CD4-positive, alpha-beta T cell treated with Interleukin-6 at 100 ng/mL for 8 hours (primary cell): ENCODE measurements around the gene OR56A5.

Experiments used
- DNase-seq: peaks from one replicate; pipeline ENCODE4 v3.0.0-alpha.2; 2020; ENCODE audit warnings: mixed read lengths, low spot score

The OR56A5 gene

DNA sequence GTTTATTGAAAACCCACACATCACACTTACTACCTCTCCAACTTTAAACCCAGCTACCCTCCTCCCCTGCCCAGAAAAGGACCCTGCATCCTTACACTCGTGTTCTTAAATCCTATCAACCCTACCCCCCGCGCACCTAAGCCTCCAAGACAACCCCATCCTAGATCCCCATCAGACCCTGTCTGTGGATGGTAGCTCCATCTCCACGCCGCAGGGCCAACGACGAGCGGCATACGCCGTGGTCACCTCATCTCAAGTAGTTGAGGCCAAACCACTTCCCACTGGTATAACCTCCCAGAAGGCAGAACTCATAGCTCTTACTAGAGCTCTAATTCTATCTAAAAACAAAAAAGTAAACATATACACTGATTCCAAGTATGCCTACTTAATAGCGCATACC is 35.6 kb downstream of the OR56A5 start:
- DNase-seq, result no peak

DNA sequence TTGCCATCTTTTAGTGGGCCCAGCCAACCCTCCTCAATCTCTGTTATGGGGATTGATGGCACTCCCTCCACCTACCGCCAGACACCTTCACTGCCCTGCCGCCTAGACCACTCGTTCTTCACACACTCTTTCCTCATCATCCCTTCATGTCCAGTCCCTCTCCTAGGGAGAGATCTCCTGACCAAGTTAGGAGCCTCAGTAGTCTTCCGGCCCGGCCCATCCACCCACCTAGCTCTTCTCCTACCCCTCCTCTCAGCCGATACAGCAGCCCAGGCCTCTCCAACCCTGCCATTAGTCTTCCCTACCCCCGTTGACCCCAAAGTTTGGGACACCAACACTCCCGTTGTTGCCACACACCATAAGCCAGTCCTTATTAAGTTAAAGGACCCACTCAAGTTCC is 37.2 kb downstream of the OR56A5 start:
- no peak for DNase-seq

DNA sequence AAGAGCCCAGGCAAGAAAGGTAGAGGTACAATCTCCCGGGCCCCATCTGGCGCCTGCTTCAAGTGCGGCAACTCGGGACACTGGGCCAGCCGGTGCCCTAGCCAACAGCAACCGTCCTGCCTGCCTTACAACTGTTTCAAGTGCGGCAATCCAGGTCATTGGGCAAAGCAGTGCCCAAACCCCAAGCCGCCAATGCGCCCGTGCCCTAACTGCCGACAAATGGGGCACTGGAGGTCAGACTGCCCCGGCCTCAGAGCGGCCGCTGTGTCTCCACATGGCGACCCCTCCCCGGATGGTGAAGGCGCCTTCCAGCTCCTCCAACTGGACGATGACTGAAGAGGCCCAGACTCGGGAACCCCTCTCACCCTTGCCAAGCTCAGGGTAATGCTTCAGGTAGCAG is 37.7 kb downstream of the OR56A5 start:
- DNase-seq, result no peak

GRCh38 chr11:5929571-5930368 is 38.5 kb downstream of the OR56A5 start:
- no peak for DNase-seq

DNA sequence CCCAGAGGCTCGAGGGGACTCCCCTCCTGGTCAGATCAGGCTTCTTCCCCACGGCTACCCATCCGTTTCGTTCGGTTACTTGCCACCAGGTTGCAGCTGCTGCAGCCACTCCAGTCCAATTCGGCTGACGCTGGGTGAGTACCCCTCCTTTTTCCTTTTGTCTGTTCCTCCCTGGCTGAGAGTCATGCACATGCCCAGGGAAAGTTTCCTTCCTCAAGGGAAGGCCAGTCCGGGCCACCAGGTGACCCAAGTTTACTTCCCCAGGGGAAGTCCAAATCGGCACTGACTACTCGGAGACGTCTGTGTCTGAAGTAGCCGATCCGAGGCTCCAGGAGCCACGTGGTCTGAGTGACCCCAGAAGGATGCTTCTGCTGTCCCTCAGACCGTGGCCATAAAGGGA is 39.5 kb downstream of the OR56A5 start:
- no peak for DNase-seq

- DNase-seq, result no peak
Observed at GRCh38 chr11:5928271-5928670, 40.0 kb downstream of the OR56A5 start.

DNA sequence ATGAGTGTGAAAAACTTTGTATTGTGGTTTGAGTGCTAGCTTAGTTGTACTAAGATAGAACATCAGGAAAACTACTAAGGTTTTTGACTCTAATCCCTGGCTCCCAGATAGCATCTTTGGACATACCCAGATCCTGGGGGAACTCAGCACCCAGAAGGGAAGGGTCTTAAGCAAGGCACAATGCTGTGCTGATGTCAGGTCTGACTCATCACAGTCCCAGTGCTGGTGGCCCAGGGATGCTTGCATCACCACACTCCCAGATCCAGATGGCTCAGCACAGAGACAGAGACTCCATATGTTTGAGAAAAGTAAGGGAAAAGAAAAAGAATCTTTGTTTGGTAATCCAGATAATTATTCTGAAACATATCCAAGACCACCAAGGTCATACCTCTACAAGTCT is 44.5 kb downstream of the OR56A5 start:
- no peak for DNase-seq

DNA sequence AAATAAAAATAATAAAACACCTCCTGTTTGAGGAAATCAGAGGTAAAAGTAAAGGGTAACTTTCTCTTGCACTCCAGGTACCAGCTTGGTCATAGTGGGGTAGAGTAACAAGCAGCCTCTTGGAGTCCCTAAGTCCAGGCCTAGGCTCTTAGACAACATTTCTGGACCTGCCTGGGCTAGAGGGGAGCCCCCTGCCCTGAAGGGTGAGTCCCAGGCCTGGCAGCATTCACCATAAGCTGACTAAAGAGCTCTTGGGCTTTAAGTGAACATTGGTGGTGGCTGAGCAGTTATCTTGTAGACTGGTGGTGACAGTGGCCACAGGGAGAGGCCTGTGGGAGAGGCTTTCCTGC is 44.9 kb downstream of the OR56A5 start:
- DNase-seq, result no peak

- DNase-seq, result no peak
Observed at GRCh38 chr11:5922749-5923426, 45.4 kb downstream of the OR56A5 start.
